GM12875 (cell line): ENCODE data around the gene ARMS2.

ENCODE experiments used
- H3K4me3 ChIP-seq: one replicate; pipeline ENCODE4 v1.5.1; 2011; ENCODE audit warnings: low read depth, low read length, control low read depth
- TF ChIP-seq, protein P1 (sequence below): IDR thresholded peaks from 2 replicates; pipeline ENCODE4 v1.5.1; 2011; ENCODE audit warnings: low read depth, mild to moderate bottlenecking, control low read depth, inconsistent platforms, low read length, moderate library complexity, borderline replicate concordance; ENCODE audit not compliant: insufficient read depth

Gene ARMS2

DNA sequence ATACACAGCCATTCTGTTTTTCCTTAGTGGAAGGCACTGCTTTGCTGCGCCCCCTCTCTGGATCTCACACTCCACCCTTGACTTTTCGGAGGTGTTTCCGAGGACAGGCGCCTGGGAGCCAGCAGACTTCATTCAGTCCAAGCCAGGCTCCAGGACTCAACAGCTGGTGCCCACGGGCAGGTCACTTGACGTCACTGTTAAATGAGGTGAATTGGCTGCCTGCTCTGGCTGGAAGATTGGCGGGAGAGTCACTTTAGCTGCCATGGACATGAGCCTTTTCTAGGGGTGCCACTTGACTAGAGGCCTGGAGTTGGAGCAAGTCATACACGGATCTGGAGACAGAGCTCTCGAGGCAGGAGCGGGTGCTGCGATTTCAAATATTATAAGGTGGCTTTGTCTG, 10.1 kb downstream of the ARMS2 start:
- TF ChIP-seq, protein P1, sequence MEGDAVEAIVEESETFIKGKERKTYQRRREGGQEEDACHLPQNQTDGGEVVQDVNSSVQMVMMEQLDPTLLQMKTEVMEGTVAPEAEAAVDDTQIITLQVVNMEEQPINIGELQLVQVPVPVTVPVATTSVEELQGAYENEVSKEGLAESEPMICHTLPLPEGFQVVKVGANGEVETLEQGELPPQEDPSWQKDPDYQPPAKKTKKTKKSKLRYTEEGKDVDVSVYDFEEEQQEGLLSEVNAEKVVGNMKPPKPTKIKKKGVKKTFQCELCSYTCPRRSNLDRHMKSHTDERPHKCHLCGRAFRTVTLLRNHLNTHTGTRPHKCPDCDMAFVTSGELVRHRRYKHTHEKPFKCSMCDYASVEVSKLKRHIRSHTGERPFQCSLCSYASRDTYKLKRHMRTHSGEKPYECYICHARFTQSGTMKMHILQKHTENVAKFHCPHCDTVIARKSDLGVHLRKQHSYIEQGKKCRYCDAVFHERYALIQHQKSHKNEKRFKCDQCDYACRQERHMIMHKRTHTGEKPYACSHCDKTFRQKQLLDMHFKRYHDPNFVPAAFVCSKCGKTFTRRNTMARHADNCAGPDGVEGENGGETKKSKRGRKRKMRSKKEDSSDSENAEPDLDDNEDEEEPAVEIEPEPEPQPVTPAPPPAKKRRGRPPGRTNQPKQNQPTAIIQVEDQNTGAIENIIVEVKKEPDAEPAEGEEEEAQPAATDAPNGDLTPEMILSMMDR = no peak
- no peak overlapping the region for H3K4me3 ChIP-seq

DNA sequence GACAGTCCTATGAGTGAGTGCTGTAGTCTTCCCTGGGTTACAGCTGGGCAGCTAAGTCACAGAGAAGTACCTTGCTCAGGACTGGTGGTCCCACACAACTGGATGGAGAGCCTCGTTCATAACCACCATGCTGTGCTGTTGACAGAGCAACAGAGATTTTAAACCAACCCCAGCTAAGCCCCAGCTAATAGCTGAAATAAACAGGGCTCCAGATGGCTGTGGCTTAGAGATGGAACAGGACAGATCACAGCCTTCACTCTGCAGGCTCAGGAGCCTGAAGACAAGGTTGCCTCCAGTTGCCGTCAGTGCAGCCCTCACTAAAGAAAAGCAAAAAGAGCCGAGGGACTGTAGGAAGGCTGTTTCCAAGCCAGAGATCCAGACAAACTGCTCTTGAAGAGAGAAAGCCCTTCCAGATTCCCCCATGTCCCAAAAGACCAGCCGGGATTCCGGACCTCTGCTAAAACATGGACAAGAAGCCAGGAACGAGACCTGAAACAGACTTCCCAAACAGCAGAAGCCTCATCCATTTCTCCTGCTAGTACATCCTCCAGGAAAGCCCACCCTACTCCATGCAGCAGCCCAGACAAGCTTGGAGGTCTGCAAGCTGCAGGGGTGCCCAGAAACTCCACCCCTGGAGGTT, 11.1 kb downstream of the ARMS2 start:
- no peak overlapping the region for H3K4me3 ChIP-seq
- TF ChIP-seq, protein P1 = no peak

DNA sequence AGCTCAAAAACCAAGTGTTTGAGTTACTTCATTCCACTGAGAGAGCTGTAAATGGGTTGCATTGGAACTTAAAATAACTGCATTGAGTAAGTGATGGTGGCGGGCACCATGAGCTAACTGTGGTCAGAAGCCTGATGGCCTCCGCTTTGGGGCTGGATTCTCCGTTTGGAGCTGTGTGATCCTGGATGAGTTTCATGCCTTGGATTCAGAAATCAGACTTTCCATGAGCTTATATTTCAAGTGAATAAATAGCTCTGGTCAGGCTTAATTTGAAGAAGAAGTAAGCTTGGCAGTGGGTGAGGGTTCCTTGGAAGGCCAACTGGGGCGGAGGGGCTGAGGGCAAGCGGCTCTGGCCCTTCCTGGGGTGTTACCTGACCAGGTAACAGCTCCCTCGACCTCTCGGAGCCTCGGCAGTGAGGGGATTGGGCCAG, 12.5 kb downstream of the ARMS2 start:
- TF ChIP-seq, protein P1 = no peak
- no peak overlapping the region for H3K4me3 ChIP-seq

DNA sequence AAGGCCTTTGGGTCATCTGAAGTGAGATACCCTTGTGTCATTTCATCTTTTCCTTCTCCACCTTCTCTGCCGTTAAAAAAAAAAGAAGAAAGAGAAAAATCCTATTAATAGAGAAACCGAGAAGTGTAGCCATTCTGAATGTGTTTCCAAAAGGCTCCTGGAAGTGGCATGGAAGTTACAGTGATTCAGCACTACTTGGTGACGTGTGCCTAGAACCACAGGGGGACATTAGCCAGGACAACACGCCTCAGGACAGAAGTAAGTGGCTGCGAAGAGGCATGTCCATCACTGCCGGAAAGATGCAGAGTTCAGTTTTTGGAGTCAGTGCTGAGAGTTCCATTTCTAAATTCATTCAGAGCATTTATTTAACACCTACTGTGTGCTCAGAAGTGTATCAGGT, 13.2 kb downstream of the ARMS2 start:
- H3K4me3 ChIP-seq = no peak overlapping the region
- TF ChIP-seq, protein P1 = no peak

DNA sequence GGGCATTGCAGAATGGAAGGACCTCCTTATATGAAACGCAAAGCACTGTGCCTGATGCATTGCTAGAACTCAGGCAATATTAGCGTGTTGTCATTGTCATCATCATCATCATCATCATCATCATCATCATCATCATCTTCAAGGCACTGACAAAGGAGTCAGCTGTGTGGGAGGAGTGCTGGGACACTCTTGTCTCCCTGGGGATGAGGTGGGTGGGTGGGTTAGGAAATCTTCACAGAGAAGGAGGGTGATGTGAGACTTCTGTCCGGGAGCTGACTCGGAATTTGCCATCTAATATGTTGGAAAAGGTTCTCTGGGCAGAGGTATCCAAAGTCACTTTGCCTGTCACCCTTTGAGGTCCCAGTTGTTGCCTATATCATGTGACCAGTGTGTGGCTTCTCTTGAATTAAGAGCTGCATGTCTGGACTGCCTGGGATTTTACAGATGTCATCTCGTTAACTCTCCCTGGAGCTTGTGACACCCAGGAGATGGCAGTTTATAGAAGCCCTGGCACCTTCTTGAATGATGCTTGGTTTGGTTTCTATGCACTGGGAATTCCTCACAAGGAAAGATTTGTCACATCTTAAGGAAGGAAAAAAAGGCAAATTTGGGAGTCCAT, 14.0 kb downstream of the ARMS2 start:
- H3K4me3 ChIP-seq = no peak overlapping the region
- TF ChIP-seq, protein P1 = no peak

DNA sequence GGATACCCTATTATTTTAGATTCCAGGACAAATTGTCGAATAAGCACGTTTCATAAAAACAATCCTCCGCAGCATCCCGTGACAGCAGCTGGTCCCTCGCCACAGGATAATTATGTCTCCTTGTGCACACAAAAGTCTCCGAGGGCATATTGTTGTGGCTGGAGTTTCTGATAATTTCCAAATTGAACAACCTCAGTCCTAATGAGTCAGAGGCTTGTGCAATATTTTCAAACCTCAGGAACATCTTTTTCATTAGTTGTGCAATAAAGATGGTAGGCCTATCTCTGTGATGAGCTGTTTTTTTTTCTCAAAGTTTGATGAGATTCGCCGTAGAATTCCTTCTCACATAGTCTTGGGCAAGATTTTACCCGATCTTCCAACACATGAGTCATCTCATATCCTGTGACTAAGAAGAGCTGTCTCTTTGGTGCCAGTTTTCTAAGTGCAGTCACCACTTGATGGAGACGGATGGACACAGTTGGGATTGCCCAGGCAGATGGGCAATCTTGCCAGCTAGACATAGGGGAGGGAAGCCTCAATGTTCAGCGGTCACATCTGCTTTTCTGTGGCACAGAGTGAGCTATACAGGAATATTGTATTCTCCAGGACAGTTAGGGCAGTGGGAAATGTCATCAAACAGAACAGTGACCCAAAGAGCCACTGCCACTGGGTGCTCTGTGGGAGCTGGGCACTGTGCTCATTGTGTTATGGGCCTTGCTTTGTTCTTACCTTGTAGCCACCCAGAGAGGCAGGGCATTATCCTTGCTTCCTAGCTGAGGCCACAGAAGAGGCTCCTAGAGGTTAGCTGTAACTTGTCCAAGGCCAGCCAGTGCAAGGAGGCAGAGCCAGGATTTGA, 14.7 kb downstream of the ARMS2 start:
- no peak overlapping the region for H3K4me3 ChIP-seq
- TF ChIP-seq, protein P1 = no peak
